GM03348 (cell line): ENCODE data around the gene RNASE11.
"Not testable (repeated sequence)": the region's sequence is repeated elsewhere in the genome, so short reads cannot be mapped to it uniquely, and the experiment has no call there.

ENCODE experiments used
- DNase-seq: peaks from one replicate; pipeline ENCODE4 v3.0.0; 2012; ENCODE audit warnings: low spot score

The RNASE11 gene

GRCh38 chr14:20614038-20614840 is 26.4 kb upstream of the RNASE11 start:
- DNase-seq: peak; percentile 15

GRCh38 chr14:20613094-20614037 is 25.6 kb upstream of the RNASE11 start:
- DNase-seq: peak; percentile 86

- DNase-seq: no peak
These were observed 24.6 kb upstream of the RNASE11 start for GRCh38 chr14:20612403-20612802.

- DNase-seq: no peak
These were observed 23.5 kb upstream of the RNASE11 start for GRCh38 chr14:20611277-20611676.

- DNase-seq: peak; percentile 68
These were observed 22.4 kb upstream of the RNASE11 start for GRCh38 chr14:20610002-20610765.

GRCh38 chr14:20609215-20610001 is 21.6 kb upstream of the RNASE11 start:
- DNase-seq: peak; percentile 84

- no peak for DNase-seq
These were observed 20.7 kb upstream of the RNASE11 start for GRCh38 chr14:20608383-20609110.

- DNase-seq: no peak
These were observed 19.8 kb upstream of the RNASE11 start for GRCh38 chr14:20607617-20608016.

GRCh38 chr14:20606902-20607242 is 19.1 kb upstream of the RNASE11 start:
- no peak for DNase-seq

GRCh38 chr14:20606190-20606901 is 18.5 kb upstream of the RNASE11 start:
- DNase-seq: peak; percentile 56

GRCh38 chr14:20603813-20604690 is 16.3 kb upstream of the RNASE11 start:
- no peak for DNase-seq

- no peak for DNase-seq
These were observed 14.8 kb upstream of the RNASE11 start for GRCh38 chr14:20602583-20602982.

- no peak for DNase-seq
These were observed 13.7 kb upstream of the RNASE11 start for GRCh38 chr14:20601522-20601921.

- DNase-seq: no peak
These were observed 9.3 kb upstream of the RNASE11 start for GRCh38 chr14:20597108-20597507.

GRCh38 chr14:20595726-20596125 is 7.9 kb upstream of the RNASE11 start:
- not testable (repeated sequence) for DNase-seq

- no peak for DNase-seq
These were observed 4.8 kb upstream of the RNASE11 start for GRCh38 chr14:20592574-20592973.

- no peak for DNase-seq
These were observed 3.4 kb upstream of the RNASE11 start, which contains the start of gene RNASE12 for GRCh38 chr14:20591235-20591634. TSS of gene RNASE12 (minus strand) at chr14:20591376. CDS start at chr14:20590723, 653 bp downstream.

GRCh38 chr14:20583908-20584307 is 3.9 kb downstream of the RNASE11 start:
- DNase-seq: no peak

- no peak for DNase-seq
These were observed 4.7 kb downstream of the RNASE11 start for GRCh38 chr14:20583142-20583541.
